Prostate gland (tissue), 2 donors: ENCODE measurements around the gene DUOX2.

Experiments
- POLR2A ChIP-seq: fragments of 450-650 bp; IDR thresholded peaks from one replicate; pipeline ENCODE4 v1.6.1; 2016; ENCODE audit warnings: antibody characterized with exemption, mild to moderate bottlenecking
- POLR2AphosphoS5 ChIP-seq: sonication (generic); formaldehyde crosslinking; IDR thresholded peaks from one replicate; pipeline ENCODE4 v1.6.1; 2017; ENCODE audit warnings: antibody characterized with exemption
- TF ChIP-seq, protein P1 (sequence below), 4 experiments: fragments of 200-600 bp in 2 of 4; fragments of 450-650 bp in 2 of 4; sonication (generic) in 2 of 4; IDR thresholded peaks; 1 replicate in 3 of 4; 2 replicates in 1 of 4; pipeline ENCODE4 v1.5.1; 2016 to 2019; ENCODE audit warnings: antibody characterized with exemption in 4 of 4, mild to moderate bottlenecking in 2 of 4, moderate library complexity in 2 of 4

DNA sequence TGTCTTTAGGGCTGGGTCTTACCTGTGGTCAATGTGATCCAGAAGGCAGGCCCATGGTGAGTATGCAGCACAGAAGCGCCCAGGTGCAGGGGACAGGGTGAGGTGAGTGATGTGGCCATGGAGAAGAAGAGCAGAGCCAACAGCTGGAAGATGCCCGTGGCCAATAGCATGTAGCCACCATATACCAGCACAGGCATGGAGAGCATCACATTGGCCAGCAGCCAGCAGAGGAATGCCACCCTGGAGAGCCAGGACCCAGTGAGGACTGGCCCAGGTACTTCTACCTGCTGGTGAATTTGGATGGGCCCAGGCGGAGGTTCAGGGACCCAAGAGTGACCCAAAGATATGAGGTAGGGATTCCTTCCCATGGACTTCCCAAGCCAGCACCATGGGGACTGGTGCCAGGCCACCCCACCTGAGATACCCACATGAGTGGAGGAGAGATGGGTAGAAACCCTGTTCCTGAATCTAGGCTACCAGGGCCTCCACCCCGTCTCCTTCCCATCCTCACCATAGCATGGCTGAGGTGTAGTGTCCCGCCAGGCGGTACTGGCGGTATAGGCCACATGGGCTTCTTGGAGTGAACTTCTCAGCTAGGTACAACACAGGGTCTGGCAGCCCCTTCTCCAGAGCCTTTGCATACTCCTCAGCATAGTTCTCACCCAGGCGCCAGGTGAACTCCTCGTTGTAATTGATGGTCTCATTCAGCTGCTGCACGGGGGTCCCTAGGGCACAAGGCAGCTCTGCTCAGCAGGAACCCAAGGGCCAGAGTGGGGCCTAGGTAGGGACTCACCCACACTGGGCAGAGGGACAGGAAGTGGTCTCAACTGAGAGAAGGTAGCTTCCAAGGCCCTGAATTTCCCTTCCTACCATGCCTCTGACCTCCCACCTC lies 6.4 kb upstream of the DUOX2 start:
- no peak for TF ChIP-seq POLR2A
- TF ChIP-seq, protein P1, sequence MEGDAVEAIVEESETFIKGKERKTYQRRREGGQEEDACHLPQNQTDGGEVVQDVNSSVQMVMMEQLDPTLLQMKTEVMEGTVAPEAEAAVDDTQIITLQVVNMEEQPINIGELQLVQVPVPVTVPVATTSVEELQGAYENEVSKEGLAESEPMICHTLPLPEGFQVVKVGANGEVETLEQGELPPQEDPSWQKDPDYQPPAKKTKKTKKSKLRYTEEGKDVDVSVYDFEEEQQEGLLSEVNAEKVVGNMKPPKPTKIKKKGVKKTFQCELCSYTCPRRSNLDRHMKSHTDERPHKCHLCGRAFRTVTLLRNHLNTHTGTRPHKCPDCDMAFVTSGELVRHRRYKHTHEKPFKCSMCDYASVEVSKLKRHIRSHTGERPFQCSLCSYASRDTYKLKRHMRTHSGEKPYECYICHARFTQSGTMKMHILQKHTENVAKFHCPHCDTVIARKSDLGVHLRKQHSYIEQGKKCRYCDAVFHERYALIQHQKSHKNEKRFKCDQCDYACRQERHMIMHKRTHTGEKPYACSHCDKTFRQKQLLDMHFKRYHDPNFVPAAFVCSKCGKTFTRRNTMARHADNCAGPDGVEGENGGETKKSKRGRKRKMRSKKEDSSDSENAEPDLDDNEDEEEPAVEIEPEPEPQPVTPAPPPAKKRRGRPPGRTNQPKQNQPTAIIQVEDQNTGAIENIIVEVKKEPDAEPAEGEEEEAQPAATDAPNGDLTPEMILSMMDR (IDR thresholded peaks at IDR 0.05): no peak
- TF ChIP-seq POLR2AphosphoS5: no peak
